ENCODE measurements around the gene KRTAP1-1. TPM values are rescaled to one million over a fixed set of nuclear protein-coding genes. Genes with fewer than 3 reads are reported as not detected.

KRTAP1-1 gene
- total RNA-seq, 1 donor from 2014 or later, result not detected

DNA sequence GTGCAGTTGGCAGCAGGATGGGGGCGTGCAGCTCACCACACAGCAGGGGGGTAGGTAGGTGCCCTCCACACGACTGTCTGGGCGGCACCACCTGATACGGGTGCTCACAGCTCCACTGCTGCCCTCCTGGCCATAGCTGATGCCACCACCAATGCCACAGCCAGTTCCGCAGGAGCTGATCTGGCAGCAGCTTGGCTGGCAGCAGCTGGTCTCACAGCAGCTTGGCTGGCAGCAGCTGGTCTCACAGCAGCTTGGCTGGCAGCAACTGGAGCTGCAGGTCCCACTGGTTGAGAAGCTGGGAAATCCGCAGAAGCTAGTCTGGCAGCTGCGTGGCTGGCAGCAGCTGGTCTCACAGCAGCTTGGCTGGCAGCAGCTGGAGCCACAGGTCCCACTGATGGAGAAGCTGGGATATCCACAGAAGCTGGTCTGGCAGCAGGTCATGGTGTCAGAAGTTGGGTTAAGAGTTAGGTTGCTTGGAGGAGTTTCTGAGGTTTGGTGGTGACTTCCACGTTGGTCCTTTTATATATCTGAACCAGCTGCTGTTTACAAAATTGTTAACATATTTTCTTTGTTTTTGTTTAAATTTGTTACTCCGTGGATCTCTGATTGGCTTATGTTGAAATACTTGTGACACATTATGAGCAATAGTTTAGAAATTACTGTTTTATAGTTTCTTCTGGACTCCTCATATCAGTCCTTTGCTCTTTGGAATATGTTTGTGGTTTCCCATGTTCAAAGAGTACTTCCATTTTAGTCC lies 14.4 kb downstream of the KRTAP1-1 start, which contains the start of gene KRTAP1-5:
TSS of gene KRTAP1-5 (minus strand) at position 494 of the 757 bp plus-strand sequence. CDS start at position 441, 53 bp downstream.
- DNase-seq (ENCODE audit: low read depth), result no peak
- no peak within 1 kb of the TSS for H3K4me3 ChIP-seq (ENCODE audit: low read depth, low read length)
- TF ChIP-seq, protein P1, sequence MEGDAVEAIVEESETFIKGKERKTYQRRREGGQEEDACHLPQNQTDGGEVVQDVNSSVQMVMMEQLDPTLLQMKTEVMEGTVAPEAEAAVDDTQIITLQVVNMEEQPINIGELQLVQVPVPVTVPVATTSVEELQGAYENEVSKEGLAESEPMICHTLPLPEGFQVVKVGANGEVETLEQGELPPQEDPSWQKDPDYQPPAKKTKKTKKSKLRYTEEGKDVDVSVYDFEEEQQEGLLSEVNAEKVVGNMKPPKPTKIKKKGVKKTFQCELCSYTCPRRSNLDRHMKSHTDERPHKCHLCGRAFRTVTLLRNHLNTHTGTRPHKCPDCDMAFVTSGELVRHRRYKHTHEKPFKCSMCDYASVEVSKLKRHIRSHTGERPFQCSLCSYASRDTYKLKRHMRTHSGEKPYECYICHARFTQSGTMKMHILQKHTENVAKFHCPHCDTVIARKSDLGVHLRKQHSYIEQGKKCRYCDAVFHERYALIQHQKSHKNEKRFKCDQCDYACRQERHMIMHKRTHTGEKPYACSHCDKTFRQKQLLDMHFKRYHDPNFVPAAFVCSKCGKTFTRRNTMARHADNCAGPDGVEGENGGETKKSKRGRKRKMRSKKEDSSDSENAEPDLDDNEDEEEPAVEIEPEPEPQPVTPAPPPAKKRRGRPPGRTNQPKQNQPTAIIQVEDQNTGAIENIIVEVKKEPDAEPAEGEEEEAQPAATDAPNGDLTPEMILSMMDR (conservative IDR thresholded peaks at IDR 0.05; ENCODE audit: low read depth, low read length), result no peak

DNA sequence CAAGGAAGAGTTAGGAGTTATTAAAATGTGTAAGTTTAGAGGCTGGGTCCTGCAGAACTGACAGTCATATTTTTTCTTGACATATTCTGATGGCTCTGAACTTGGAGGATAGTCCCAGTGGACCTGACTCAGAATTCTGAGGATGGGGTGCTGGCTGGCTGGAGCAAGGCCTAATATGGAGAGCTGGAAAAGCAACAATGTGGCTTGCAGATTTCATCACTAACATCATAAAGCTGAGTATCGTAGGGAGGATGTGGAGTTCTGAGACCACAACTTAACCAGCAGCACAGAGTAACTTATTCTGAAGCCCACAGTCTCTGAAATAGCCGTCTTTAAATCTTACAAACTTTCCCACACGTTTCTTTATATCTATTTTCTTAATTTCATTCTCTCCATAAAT lies 16.6 kb downstream of the KRTAP1-1 start:
- no peak for DNase-seq (ENCODE audit: low read depth)
- no peak overlapping the region for H3K4me3 ChIP-seq (ENCODE audit: low read depth, low read length)
- TF ChIP-seq, protein P1 (conservative IDR thresholded peaks at IDR 0.05; ENCODE audit: low read depth, low read length), result no peak

DNA sequence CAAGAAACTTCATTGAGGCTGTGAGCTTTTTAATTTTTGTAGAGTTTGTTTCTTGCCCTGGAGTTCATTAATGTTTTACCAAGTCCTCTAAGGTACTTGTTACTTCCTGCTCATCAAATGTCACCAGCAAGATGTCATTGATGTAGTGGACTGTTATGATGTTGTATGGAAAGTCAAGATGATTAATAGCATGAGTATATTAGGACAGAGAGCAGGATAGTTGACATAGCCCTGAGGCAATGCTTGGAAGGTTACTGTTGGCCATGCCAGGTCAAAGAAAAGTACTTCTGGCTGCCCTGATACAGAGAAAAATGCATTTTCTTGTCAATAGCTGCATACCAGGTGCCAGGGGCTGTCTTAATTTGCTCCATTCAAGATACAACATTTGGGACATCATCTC lies 20.9 kb downstream of the KRTAP1-1 start:
- no peak overlapping the region for H3K4me3 ChIP-seq (ENCODE audit: low read depth, low read length)
- DNase-seq (ENCODE audit: low read depth), result no peak
- TF ChIP-seq, protein P1 (conservative IDR thresholded peaks at IDR 0.05; ENCODE audit: low read depth, low read length), result no peak

DNA sequence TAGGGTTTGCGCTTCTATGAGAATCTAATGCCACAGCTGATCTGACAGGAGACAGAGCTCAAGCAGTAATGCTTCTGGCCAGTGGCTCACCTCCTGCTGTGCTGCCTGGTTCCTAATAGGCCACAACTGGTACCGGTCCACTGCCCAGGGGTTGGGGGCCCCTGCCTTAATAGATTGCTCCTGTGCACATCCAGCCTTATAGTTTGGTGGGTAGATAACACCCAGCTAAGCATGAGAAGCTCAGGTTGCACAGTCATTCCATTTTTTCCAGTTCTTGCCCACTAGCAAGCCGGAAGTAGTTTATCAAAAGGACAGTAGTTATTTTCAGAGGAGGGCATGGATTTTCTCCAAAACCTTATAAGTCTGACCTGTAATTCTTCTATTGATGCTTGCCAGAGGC lies 21.8 kb downstream of the KRTAP1-1 start:
- TF ChIP-seq, protein P1 (conservative IDR thresholded peaks at IDR 0.05; ENCODE audit: low read depth, low read length), result no peak
- DNase-seq (ENCODE audit: low read depth), result no peak
- H3K4me3 ChIP-seq (ENCODE audit: low read depth, low read length), result no peak overlapping the region

DNA sequence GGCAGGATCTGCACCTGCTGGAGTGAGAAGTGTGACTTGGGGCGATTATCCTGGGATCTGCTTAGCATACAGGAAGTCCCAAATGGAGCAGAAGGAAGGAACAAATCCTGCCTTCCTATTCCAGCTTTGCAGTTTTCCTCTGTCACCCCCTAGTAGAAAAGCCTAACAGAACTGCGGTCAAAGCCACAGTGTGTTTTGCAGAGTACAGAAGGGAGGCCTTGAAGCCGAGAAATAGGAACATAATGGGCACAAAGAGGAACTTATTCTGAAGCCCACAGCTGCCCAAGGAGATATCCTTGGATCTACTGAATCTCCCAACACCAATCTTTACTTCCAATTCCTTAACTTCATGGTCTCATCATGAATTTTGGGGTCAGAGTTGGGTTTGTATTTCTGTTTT lies 22.7 kb downstream of the KRTAP1-1 start:
- no peak overlapping the region for H3K4me3 ChIP-seq (ENCODE audit: low read depth, low read length)
- DNase-seq (ENCODE audit: low read depth), result no peak
- TF ChIP-seq, protein P1 (conservative IDR thresholded peaks at IDR 0.05; ENCODE audit: low read depth, low read length), result no peak

DNA sequence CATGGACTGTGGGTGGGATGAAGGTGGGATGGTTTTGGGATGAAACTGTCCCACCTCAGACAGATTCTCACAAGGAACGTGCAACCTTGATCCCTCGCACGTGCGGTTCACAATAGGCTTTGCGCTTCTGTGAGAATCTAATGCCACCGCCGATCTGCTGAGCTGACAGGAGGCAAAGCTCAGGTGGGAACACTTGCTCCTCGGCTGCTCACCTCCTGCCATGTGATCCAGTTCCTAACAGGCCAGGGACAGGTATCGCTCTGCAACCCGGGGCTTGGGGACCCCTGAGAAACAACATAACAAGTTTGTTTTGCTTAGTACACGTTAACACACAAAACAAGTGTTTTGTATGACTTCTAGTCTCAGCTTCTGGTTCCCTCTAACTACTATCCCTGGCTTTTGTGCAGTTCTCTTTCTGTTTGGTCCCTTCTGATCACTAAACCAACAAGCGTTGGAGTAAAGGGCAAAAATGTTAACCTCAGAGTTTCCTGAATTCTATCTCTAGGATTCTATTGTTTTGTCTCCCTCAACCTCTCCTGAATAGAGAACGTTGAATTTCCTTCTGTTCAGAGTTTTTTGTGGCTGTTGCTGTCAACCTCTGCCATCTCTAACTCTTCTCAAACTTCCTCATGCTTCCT lies 24.6 kb downstream of the KRTAP1-1 start:
- DNase-seq (ENCODE audit: low read depth), result no peak
- TF ChIP-seq, protein P1 (conservative IDR thresholded peaks at IDR 0.05; ENCODE audit: low read depth, low read length), result no peak
- H3K4me3 ChIP-seq (ENCODE audit: low read depth, low read length), result no peak overlapping the region
